GM23248 (cell line): ENCODE data around the gene WWOX.

ENCODE experiments used
- EZH2 ChIP-seq: fragments of 200-600 bp; sonication (generic); IDR thresholded peaks from 2 replicates; pipeline ENCODE4 v1.6.1; 2018; ENCODE audit warnings: antibody characterized with exemption, mild to moderate bottlenecking; ENCODE audit not compliant: insufficient read depth, poor library complexity, severe bottlenecking
- EZH2phosphoT487 ChIP-seq: fragments of 200-600 bp; sonication (generic); IDR thresholded peaks from 2 replicates; pipeline ENCODE4 v1.6.1; 2018; ENCODE audit warnings: antibody characterized with exemption, moderate library complexity, mild to moderate bottlenecking, low read depth; ENCODE audit not compliant: insufficient read depth

DNA sequence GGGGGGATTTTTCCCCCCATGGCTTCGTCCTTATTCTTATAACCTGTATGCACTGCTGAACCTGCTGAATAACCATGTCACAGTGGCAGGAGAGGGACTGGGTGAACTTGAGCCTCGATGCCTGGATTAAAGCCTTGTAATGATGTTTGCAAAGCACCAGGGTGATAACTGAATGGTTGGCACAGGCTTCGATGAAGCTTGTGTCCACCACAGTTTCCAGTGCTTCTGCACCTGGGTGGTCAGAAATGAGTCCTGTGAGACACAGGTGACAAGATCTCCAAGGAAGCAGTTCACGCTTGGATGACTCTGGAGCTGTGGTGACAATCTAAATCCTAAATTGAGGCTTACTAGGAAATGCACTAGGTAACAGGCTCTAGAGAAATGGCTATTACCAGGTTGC lies 771.8 kb downstream of the WWOX start:
- TF ChIP-seq EZH2phosphoT487 (no peak), EZH2 (no peak)
